Adipocyte (in vitro differentiated cells): ENCODE results near the gene RNF152.
"Not testable (repeated sequence)": the region's sequence is repeated elsewhere in the genome, so short reads cannot be mapped to it uniquely, and the experiment has no call there.

Experiments
- DNase-seq: peaks from one replicate; pipeline ENCODE4 v3.0.0-alpha.2; 2015; ENCODE audit warnings: low read depth
- H3K27me3 ChIP-seq: replicated peaks from 2 replicates; pipeline ENCODE4 v1.7.0; 2013; ENCODE audit warnings: mild to moderate bottlenecking, low read length, moderate library complexity; ENCODE audit not compliant: control insufficient read depth, insufficient read depth
- H3K36me3 ChIP-seq: 2 replicates; pipeline ENCODE4 v1.7.0; 2013; ENCODE audit warnings: low read length, mild to moderate bottlenecking, moderate library complexity; ENCODE audit not compliant: control insufficient read depth, insufficient read depth, severe bottlenecking
- H3K4me1 ChIP-seq: 2 replicates; pipeline ENCODE4 v1.7.0; 2013; ENCODE audit warnings: mild to moderate bottlenecking, low read length, moderate library complexity; ENCODE audit not compliant: control insufficient read depth, insufficient read depth
- H3K4me3 ChIP-seq: 2 replicates; pipeline ENCODE4 v1.7.0; 2013; ENCODE audit warnings: mild to moderate bottlenecking, low read length, moderate library complexity
- H3K9ac ChIP-seq: 2 replicates; pipeline ENCODE4 v1.7.0; 2013; ENCODE audit warnings: mild to moderate bottlenecking, low read length, moderate library complexity
- H3K9me3 ChIP-seq: 2 replicates; pipeline ENCODE4 v1.7.0; 2013; ENCODE audit warnings: mild to moderate bottlenecking, low read length, moderate library complexity; ENCODE audit not compliant: control insufficient read depth

RNF152 gene

DNA sequence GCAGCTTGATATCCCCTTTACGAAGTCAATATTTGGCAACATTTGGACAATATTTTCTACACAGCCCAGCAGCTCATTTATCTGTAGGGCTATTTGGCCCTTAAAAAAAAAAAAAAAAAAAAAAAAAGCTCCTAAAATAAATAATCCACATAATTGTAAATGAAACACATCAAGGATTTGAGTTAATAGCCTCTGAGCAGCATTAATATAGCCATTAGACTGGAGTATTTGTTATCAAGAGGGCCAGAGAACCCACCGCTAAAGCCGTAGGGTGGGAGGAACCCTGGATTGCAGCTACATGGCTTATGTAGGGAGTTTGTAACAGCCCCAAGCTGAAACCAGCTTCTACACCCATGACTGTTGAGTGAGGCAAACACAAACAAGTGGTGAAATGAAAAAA lies 84.5 kb downstream of the RNF152 start:
- no peaks in the 10 kb centered on the region for H3K4me1 ChIP-seq
- DNase-seq: no peak
- H3K4me3 ChIP-seq: no peak overlapping the region

DNA sequence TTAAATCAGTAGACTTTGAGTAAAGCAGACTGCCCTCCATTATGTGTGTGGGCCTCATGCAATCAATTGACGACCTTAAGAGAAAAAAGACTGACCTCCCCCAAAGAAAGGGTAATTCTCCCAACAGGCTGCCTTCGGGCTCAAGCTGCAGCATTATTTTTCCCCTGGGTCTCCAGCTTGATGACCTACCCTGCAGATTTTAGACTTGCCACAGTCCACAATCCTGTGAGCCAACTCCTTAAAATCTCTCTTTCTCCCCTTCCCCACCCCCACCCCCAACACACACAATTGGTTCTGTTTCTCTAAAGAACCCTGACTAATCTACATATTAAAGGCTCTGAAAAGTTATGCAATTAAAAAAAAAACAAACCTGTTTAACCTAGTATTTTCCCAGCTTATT lies 89.4 kb downstream of the RNF152 start:
- H3K9ac ChIP-seq: no peak overlapping the region
- H3K27me3 ChIP-seq: no peaks in the 10 kb centered on the region
- no peak overlapping the region for H3K4me3 ChIP-seq
- H3K4me1 ChIP-seq: no peaks in the 10 kb centered on the region
- H3K36me3 ChIP-seq: no peaks in the 10 kb centered on the region
- no peaks in the 10 kb centered on the region for H3K9me3 ChIP-seq
- no peak for DNase-seq

More for the DNA sequence above, 84.5 kb downstream of the RNF152 start:
- Histone ChIP-seq H3K36me3 (no peaks in the 10 kb centered on the region), H3K9me3 (no peaks in the 10 kb centered on the region), H3K9ac (no peak overlapping the region), H3K27me3 (no peaks in the 10 kb centered on the region)

DNA sequence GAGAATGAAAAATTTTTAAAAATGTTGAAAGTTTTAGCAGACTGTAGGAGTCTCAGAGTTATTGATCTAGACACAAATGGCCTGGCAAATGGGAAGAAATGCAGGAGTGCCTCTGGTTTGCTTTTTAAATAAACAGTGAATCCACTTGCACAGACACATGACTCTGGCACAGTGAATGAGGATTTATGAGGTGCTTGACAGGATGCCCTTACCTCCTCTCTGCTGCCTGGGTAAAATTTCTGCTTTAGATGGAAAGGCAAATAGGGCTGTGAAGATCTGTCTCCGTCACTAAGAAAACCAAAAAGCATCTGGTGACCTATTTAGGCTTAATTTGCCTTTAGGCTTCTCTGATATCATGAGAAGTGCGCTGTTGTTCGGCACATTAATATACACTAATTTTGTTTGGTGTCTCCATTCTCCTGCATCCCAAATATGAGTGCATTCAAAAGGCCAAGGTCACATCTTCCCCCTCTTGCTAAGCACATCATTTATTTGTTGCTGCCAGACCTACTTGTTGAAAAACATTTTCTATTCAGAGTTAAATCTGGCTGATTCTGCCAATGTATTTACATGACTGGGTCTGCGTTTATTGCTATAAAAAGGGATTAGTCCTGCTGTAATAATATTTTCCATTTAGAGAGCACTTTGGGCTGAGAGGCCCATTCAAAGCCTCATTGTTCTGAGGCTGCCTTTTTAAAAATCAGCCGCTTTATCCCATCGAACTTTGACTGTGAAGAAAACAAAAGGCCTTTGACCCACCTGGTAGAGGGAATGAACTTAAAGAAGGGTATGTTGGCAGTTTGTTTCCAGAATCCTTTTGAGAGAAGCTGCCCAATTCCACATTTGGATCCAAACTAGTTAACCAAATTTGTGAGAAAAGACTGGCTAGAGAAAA lies 94.9 kb downstream of the RNF152 start:
- Histone ChIP-seq H3K9ac (no peak overlapping the region), H3K9me3 (no peaks in the 10 kb centered on the region), H3K4me1 (no peaks in the 10 kb centered on the region), H3K27me3 (no peaks in the 10 kb centered on the region), H3K4me3 (no peak overlapping the region), H3K36me3 (no peaks in the 10 kb centered on the region)
- no peak for DNase-seq

DNA sequence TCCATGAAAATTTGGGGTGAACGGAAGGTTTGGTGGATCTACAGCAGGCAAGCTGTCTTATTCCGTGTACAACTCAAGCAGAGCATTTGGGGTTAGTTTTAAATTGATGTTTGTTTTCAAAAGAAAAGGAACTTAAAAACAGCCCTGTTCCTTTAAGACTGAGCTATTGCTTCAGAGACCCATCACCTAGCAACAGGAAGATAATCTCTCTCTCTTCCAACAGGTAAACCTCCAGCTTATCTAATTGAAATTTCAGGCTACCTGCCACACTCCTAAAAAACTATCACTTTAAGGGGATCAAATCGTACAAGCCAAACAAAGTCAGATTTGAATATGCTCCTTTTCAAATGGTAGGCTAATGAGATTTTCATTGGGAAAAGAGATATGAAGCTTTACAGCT lies 101.8 kb downstream of the RNF152 start:
- DNase-seq: no peak
- Histone ChIP-seq H3K4me1 (peaks cover 14% of the 10 kb centered on the region), H3K9ac (no peak overlapping the region), H3K36me3 (no peaks in the 10 kb centered on the region), H3K4me3 (no peak overlapping the region), H3K9me3 (peaks cover 11% of the 10 kb centered on the region), H3K27me3 (no peaks in the 10 kb centered on the region)

DNA sequence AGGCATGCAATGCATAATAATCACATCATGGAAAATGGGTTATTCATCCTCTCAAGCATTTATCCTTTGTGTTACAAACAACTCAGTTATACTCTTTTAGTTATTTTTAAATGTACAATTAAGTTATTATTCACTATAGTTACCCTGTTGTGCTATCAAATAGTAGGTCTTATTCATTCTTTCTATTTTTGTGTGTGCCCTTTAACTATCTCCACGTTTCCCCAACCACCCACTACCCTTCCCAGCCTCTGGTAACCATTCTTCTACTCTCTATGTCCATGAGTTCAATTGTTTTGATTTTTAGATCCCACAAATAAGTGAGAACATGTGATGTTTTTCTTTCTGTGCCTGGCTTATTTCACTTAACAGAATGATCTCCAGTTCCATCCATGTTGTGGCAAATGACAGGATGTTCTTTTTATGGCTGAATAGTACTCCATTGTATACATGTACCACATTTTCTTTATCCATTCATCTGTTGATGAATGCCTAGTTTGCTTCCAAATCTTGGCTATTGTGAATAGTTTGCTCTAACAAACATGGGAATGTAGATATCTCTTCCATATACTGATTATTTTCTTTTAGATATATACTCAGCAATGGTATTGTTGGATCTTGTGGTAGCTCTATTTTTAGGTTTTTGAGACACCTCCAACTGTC lies 105.7 kb downstream of the RNF152 start:
- H3K4me3 ChIP-seq, H3K36me3 ChIP-seq, H3K27me3 ChIP-seq, H3K9ac ChIP-seq, DNase-seq: not testable (repeated sequence)
- Histone ChIP-seq H3K4me1 (peaks cover 10% of the 10 kb centered on the region), H3K9me3 (peaks cover 12% of the 10 kb centered on the region)

DNA sequence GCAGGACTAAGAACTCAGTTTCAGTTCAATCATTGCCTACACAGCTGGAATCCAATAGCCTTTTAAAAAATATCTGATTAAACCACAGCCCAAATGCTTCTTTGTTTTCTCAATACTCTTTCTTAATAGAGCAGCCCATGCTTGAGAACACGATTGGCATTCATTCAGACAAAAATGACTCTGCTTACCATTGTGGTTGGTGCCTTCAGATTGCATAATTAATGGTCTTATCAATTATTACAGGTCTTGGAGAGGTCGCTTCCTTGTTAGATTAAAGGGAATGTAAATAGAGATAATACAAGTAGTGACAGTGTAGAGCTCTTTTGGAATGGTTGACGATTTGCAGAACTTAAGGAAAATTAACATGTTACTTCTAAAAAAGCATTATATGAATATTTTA lies 107.2 kb downstream of the RNF152 start:
- no peak for DNase-seq
- H3K9me3 ChIP-seq: peaks cover 20% of the 10 kb centered on the region
- H3K9ac ChIP-seq: no peak overlapping the region
- H3K36me3 ChIP-seq: no peaks in the 10 kb centered on the region
- no peaks in the 10 kb centered on the region for H3K4me1 ChIP-seq
- no peaks in the 10 kb centered on the region for H3K27me3 ChIP-seq
- H3K4me3 ChIP-seq: no peak overlapping the region

DNA sequence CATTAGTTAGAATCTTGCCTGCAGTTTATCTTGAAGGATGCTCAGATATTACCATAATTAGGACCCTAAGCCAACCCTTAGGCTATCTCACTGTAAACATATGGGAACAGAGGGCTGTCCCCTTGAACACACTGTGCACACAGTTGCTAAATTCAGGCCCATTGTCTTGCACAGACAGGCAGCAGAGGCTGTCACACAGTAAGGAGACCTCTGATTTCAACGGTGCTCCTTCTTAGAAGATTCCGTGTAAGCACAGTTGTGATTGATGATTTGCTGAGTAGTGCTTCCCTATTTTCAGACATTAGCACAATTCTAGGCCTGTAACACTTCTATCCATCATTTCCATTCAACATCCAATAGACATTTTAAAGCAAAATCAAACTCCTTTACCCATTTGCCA lies 108.0 kb downstream of the RNF152 start:
- Histone ChIP-seq H3K36me3 (no peaks in the 10 kb centered on the region), H3K4me3 (no peak overlapping the region), H3K27me3 (no peaks in the 10 kb centered on the region), H3K4me1 (no peaks in the 10 kb centered on the region), H3K9me3 (peaks cover 26% of the 10 kb centered on the region), H3K9ac (no peak overlapping the region)
- DNase-seq: no peak

DNA sequence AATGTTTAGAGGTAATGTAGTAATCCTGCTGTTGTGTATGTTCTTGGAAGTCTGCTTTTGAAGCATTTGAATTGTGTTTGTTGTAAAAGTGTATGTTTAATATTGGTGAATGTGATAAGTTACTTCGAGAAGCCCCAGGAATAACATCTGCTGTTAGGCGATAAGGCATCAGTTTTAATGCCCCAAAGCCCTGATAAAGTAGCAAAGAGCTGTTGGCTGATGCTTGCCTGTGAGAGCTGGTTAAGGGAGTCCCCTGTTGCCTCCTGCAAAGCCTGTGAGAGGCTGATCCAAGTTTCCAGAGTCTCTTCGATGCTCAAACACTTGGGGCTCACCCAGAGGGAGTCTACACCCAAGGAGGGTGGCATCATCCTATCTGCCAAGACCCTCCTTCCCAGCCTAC lies 110.3 kb downstream of the RNF152 start:
- Histone ChIP-seq H3K9me3 (peaks cover 40% of the 10 kb centered on the region), H3K4me3 (no peak overlapping the region), H3K36me3 (no peaks in the 10 kb centered on the region), H3K4me1 (no peaks in the 10 kb centered on the region), H3K27me3 (no peaks in the 10 kb centered on the region), H3K9ac (no peak overlapping the region)
- no peak for DNase-seq

DNA sequence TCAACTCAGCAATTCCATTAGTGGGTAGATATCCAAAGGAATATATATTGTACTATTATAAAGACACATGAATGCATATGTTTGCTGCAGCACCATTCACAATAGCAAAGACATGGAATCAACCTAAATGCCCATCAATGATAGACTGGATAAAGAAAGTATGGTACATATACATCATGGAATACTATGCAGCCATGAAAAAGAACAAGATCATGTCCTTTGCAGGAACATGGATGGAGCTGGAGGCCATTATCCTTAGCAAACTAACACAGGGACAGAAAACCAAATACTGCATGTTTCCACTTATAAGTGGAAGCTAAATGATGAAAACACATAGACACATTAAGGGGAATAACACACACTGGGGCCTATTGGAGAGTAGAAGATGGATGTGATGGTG lies 116.6 kb downstream of the RNF152 start:
- not testable (repeated sequence) for H3K36me3 ChIP-seq, DNase-seq, H3K27me3 ChIP-seq, H3K9ac ChIP-seq, H3K4me1 ChIP-seq, H3K4me3 ChIP-seq
- H3K9me3 ChIP-seq: peaks cover 76% of the 10 kb centered on the region

DNA sequence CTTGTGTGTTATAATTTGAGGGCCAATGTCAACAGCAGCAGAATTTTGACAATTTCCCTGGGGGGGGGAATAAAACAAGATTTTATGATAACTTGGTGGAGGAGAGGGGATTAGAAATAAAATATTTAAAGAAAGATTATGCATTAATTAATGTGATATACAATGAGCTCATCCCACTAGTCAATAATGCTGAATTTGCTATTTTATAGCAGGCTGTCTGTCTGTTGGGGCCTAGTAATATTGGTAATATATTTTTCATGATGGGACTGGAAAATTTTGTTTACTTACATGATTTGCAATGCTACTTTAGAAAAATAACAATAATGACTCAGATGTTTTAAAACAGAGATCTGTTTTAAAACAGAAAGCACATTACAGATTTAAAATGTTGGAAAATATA lies 118.0 kb downstream of the RNF152 start:
- H3K4me3 ChIP-seq: no peak overlapping the region

DNA sequence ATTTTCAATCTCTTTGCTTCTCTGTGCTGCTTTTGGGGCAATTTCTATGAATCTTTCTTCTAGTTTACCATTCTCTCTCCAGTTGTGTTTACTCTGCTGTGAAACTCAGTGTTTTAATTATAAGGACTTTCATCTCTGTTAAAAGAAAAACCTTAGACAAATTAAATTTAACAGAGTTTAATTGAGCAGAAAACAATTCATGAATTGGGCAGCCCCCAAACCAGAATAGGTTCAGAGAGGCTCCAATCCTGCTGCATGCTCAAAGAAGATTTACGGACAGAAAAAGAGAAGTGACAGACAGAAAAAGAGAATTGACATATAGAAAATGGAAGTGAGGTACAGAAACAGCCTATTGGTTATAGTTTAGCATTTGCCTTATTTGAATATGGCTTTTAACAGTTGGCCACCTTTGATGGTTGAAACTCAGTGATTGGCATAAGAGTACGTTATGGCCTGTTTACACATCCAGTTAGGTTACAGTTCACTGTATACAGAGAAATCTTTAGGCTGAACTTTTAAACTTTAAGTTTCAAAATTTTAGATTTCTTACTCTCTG lies 120.4 kb downstream of the RNF152 start:
- no peak for DNase-seq
- Histone ChIP-seq H3K36me3 (no peaks in the 10 kb centered on the region), H3K4me1 (no peaks in the 10 kb centered on the region), H3K9ac (no peak overlapping the region), H3K27me3 (no peaks in the 10 kb centered on the region), H3K4me3 (no peak overlapping the region), H3K9me3 (peaks cover 44% of the 10 kb centered on the region)

More for the DNA sequence above, 118.0 kb downstream of the RNF152 start:
- Histone ChIP-seq H3K9me3 (peaks cover 64% of the 10 kb centered on the region), H3K9ac (no peak overlapping the region), H3K36me3 (no peaks in the 10 kb centered on the region), H3K4me1 (no peaks in the 10 kb centered on the region), H3K27me3 (no peaks in the 10 kb centered on the region)
- no peak for DNase-seq
